ENCODE data around the gene MYO3B.

DNA sequence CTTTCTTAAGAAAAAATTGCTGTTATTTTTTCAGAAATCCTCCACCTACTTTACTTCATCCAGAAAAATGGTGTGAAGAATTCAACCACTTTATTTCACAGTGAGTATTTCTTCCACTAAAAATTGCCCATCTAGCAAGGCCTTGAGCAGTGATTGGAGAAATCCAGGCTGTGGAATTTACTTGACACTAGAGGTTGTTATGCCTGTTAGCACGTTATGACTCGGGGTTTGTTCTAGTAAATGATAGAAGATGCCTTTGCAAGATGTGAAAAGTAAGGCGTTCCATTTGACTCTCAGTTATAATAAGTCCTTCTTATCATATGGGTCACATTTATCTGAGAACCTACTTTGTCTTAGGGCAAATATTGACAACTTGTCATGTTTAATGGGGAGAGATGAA is 157.4 kb downstream of the MYO3B start:
- no peak for TF ChIP-seq ZNF529 (tag by site-specific recombination; IDR thresholded peaks at IDR 0.05; ENCODE audit: insufficient replicate concordance)
- TF ChIP-seq, protein P1, sequence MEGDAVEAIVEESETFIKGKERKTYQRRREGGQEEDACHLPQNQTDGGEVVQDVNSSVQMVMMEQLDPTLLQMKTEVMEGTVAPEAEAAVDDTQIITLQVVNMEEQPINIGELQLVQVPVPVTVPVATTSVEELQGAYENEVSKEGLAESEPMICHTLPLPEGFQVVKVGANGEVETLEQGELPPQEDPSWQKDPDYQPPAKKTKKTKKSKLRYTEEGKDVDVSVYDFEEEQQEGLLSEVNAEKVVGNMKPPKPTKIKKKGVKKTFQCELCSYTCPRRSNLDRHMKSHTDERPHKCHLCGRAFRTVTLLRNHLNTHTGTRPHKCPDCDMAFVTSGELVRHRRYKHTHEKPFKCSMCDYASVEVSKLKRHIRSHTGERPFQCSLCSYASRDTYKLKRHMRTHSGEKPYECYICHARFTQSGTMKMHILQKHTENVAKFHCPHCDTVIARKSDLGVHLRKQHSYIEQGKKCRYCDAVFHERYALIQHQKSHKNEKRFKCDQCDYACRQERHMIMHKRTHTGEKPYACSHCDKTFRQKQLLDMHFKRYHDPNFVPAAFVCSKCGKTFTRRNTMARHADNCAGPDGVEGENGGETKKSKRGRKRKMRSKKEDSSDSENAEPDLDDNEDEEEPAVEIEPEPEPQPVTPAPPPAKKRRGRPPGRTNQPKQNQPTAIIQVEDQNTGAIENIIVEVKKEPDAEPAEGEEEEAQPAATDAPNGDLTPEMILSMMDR (tag by site-specific recombination; IDR thresholded peaks at IDR 0.05) = no peak
- TF ChIP-seq SCRT2 (tag by site-specific recombination; IDR thresholded peaks at IDR 0.05) = no peak
- TF ChIP-seq ZNF140 (tag by site-specific recombination; IDR thresholded peaks at IDR 0.05) = no peak
- TF ChIP-seq ZNF654 (tag by site-specific recombination; IDR thresholded peaks at IDR 0.05; ENCODE audit: low read depth) = no peak
- no peak for TF ChIP-seq ZNF596 (tag by site-specific recombination; IDR thresholded peaks at IDR 0.05)
- TF ChIP-seq, protein P2, sequence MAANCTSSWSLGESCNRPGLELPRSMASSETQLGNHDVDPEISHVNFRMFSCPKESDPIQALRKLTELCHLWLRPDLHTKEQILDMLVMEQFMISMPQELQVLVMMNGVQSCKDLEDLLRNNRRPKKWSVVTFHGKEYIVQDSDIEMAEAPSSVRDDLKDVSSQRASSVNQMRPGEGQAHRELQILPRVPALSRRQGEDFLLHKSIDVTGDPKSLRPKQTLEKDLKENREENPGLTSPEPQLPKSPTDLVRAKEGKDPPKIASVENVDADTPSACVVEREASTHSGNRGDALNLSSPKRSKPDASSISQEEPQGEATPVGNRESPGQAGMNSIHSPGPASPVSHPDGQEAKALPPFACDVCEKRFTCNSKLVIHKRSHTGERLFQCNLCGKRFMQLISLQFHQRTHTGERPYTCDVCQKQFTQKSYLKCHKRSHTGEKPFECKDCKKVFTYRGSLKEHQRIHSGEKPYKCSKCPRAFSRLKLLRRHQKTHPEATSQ (tag by site-specific recombination; IDR thresholded peaks at IDR 0.05) = no peak
- no peak for TF ChIP-seq KLF1 (tag by site-specific recombination; IDR thresholded peaks at IDR 0.05)
- TF ChIP-seq, protein P3, sequence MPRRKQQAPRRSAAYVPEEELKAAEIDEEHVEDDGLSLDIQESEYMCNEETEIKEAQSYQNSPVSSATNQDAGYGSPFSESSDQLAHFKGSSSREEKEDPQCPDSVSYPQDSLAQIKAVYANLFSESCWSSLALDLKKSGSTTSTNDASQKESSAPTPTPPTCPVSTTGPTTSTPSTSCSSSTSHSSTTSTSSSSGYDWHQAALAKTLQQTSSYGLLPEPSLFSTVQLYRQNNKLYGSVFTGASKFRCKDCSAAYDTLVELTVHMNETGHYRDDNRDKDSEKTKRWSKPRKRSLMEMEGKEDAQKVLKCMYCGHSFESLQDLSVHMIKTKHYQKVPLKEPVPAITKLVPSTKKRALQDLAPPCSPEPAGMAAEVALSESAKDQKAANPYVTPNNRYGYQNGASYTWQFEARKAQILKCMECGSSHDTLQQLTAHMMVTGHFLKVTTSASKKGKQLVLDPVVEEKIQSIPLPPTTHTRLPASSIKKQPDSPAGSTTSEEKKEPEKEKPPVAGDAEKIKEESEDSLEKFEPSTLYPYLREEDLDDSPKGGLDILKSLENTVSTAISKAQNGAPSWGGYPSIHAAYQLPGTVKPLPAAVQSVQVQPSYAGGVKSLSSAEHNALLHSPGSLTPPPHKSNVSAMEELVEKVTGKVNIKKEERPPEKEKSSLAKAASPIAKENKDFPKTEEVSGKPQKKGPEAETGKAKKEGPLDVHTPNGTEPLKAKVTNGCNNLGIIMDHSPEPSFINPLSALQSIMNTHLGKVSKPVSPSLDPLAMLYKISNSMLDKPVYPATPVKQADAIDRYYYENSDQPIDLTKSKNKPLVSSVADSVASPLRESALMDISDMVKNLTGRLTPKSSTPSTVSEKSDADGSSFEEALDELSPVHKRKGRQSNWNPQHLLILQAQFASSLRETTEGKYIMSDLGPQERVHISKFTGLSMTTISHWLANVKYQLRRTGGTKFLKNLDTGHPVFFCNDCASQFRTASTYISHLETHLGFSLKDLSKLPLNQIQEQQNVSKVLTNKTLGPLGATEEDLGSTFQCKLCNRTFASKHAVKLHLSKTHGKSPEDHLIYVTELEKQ (tag by site-specific recombination; IDR thresholded peaks at IDR 0.05; ENCODE audit: borderline replicate concordance) = no peak
- TF ChIP-seq ZNF514 (tag by site-specific recombination; IDR thresholded peaks at IDR 0.05) = no peak

Measured in HEK293 (cell line).